K562 (cell line): ENCODE data around the gene IQGAP3. TPM values are rescaled to one million over a fixed set of nuclear protein-coding genes. Genes with fewer than 3 reads are reported as not detected.

Experiments
- BHLHE40 ChIP-seq: IDR thresholded peaks from 2 replicates; pipeline ENCODE4 v1.6.1; 2011; ENCODE audit warnings: low read length, improper control_type of control experiment
- CBX5 ChIP-seq: IDR thresholded peaks from 2 replicates; pipeline ENCODE4 v1.6.1; 2014; ENCODE audit warnings: low read depth, borderline replicate concordance
- PYGO2 ChIP-seq: fragments of 450-650 bp; IDR thresholded peaks from 2 replicates; pipeline ENCODE4 v1.6.1; 2016; ENCODE audit warnings: mild to moderate bottlenecking, missing genetic modification characterization, moderate library complexity, missing compliant biosample characterization
- STAG1 ChIP-seq: sonication (generic); formaldehyde crosslinking; IDR thresholded peaks from 2 replicates; pipeline ENCODE4 v1.5.0; 2020; ENCODE audit warnings: missing genetic modification reagents, borderline replicate concordance
- TEAD2 ChIP-seq: fragments of 450-650 bp; IDR thresholded peaks from 2 replicates; pipeline ENCODE4 v1.6.1; 2016; ENCODE audit warnings: missing genetic modification characterization, control low read depth, missing compliant biosample characterization
- TOE1 ChIP-seq, 2 experiments: fragments of 450-650 bp in 1 of 2; sonication (generic) in 1 of 2; formaldehyde crosslinking in 1 of 2; IDR thresholded peaks; 2 replicates each; pipeline versions ENCODE4 v1.7.1 to v1.8.0; 2016 to 2022; ENCODE audit warnings: borderline replicate concordance in 2 of 2, mild to moderate bottlenecking in 2 of 2, antibody characterized with exemption in 1 of 2, inconsistent platforms in 1 of 2, low read depth in 1 of 2, missing genetic modification reagents in 1 of 2, moderate library complexity in 1 of 2
- ZNF146 ChIP-seq: IDR thresholded peaks from one replicate; pipeline ENCODE4 v1.6.1; 2018; ENCODE audit warnings: missing compliant biosample characterization; ENCODE audit not compliant: unreplicated experiment
- ZNF232 ChIP-seq: sonication (generic); formaldehyde crosslinking; IDR thresholded peaks from 2 replicates; pipeline ENCODE4 v1.8.0; 2022; ENCODE audit warnings: mild to moderate bottlenecking, missing genetic modification reagents
- polyA plus RNA-seq, 8 experiments: library from polyadenylated mRNA; depleted of rRNA in 4 of 8; stranded (reverse) in 5 of 8; unstranded in 3 of 8; fragments of >200 nt; fragmentation: Nextera tagmentation in 2 of 8; fragmentation: Illumina TruSeq in 1 of 8; extraction: Ambion mirVana in 2 of 8; extraction: Trizol in 1 of 8; gene quantifications; 2 replicates each; pipeline versions ENCODE4 v1.2.1 to v1.2.3, GENCODE V29; 2011 to 2014; ENCODE audit warnings: inconsistent platforms in 1 of 8, missing spikeins in 1 of 8
- total RNA-seq, 7 experiments: library from RNA; depleted of rRNA in 6 of 7; stranded (reverse); fragments of >200 nt in 6 of 7; fragmentation: Illumina TruSeq in 2 of 7; extraction: Trizol in 2 of 7; gene quantifications; 2 replicates each; pipeline versions ENCODE4 v1.2.1 to v1.2.3, GENCODE V29; 2011 to 2021; ENCODE audit warnings: low replicate concordance in 1 of 7
- TF ChIP-seq, protein P1 (sequence below), 2 experiments: fragments of 450-650 bp; formaldehyde crosslinking in 1 of 2; IDR thresholded peaks; 2 replicates each; pipeline versions ENCODE4 v1.4.0 to v1.6.1; 2014 to 2020; ENCODE audit warnings: mild to moderate bottlenecking in 2 of 2, borderline replicate concordance in 1 of 2, low read depth in 1 of 2
- TF ChIP-seq, protein P2 (sequence below): fragments of 250-450 bp; sonication (Bioruptor Pico); IDR thresholded peaks from 2 replicates; pipeline ENCODE4 v1.5.0; 2021; ENCODE audit warnings: mild to moderate bottlenecking, moderate library complexity
- TF ChIP-seq, protein P3 (sequence below): fragments of 200-800 bp; sonication (Bioruptor generic); IDR thresholded peaks from 2 replicates; pipeline ENCODE4 v1.6.1; 2017; ENCODE audit warnings: missing genetic modification characterization, missing compliant biosample characterization

The IQGAP3 gene
- total and polyA plus RNA-seq, 9 of the 15 experiments (the other 6 are each of a cell fraction or from before 2014, with no cell fraction given) = 1.4 to 16.6 (median 11.9) TPM

DNA sequence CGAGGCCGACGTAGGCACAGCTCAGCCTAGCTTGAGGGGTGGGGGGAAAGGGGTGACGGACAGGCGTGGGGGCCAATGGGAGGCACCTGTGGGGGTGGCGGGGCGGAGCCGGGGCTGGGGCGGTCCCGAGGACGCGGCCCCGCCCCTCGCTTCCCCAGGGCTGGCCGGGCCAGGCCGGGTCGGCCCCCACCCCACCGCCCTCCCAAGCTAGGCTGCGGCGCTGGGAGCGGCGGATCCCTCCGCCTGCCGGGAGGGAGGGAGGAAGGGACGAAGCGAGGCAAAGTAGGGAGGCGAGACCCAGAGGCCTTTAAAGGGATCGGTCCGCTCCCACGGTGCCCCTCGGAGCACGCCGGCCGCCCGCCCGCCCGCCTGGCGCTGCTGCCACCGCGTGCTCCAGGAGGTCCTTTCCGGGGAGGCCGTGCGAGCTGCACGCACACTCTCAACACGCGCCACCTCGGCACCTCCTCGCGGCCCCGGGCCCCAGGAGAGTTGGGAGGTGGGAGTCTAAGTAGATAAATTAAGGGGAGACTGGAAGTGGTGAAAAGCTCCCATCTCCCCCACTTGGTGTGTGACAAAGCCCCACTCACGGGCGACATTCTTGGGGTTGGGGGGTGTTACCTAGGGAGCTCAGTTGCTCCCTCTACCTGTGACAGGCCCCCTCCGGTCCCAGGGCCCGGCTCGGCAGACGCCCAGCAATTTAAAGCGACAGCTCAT lies 71.4 kb downstream of the IQGAP3 start (continued):
- TF ChIP-seq, protein P1, sequence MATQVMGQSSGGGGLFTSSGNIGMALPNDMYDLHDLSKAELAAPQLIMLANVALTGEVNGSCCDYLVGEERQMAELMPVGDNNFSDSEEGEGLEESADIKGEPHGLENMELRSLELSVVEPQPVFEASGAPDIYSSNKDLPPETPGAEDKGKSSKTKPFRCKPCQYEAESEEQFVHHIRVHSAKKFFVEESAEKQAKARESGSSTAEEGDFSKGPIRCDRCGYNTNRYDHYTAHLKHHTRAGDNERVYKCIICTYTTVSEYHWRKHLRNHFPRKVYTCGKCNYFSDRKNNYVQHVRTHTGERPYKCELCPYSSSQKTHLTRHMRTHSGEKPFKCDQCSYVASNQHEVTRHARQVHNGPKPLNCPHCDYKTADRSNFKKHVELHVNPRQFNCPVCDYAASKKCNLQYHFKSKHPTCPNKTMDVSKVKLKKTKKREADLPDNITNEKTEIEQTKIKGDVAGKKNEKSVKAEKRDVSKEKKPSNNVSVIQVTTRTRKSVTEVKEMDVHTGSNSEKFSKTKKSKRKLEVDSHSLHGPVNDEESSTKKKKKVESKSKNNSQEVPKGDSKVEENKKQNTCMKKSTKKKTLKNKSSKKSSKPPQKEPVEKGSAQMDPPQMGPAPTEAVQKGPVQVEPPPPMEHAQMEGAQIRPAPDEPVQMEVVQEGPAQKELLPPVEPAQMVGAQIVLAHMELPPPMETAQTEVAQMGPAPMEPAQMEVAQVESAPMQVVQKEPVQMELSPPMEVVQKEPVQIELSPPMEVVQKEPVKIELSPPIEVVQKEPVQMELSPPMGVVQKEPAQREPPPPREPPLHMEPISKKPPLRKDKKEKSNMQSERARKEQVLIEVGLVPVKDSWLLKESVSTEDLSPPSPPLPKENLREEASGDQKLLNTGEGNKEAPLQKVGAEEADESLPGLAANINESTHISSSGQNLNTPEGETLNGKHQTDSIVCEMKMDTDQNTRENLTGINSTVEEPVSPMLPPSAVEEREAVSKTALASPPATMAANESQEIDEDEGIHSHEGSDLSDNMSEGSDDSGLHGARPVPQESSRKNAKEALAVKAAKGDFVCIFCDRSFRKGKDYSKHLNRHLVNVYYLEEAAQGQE (IDR thresholded peaks at IDR 0.05; ENCODE audit: borderline replicate concordance) = peak; percentile 27; the same call in 1 of the 2 replicates
- TF ChIP-seq, protein P1 (CRISPR knock-in tag; IDR thresholded peaks at IDR 0.05; ENCODE audit: low read depth) = peak; percentile 57
- TF ChIP-seq, protein P2, sequence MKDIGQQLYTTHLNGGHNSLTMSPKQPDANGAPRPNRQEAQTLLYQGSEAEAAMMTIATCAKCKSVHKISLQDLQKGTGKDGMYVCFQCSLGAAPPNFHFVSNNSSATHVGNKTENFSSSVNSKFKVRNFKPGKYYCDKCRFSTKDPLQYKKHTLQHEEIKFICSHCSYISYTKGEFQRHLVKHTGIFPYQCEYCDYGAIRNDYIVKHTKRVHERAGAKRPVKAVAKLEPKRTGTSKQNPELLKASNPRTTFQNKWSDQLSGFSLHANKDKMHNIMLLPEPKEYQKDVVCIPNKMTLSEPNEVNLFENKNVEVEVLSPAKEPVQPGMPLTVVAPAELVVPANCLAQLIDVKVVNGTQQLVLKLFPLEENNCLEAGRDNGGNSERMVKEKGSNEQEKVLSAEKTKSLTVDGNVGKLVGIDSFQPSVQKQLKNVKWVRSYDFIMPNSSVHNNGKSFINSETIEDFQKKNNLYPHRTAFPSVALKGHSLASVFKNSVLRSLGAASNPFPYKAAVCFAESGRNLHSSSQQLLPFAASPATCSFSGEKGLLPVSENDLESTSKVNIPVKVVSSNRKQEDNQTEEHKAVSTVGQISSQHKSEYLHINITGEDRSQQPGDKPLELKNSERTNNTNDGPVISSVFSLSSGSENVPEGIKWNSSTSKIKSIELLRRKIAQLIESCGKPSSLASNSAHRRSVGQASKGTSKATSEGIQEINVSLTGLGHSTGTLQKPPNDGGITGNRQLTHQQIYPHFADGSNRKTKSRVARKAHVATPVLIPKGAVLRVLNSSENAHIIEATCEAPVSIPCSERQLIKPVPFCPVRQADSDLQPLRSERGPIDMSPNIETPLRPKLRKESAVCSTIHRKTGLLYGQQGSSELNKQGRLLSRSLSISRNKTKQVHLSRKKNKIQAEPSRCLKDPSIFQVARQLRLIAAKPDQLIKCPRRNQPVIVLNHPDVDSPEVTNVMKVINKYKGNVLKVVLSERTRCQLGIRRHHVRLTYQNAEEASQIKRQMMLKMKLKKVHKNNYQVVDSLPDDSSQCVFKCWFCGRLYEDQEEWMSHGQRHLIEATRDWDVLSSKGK = no peak
- TF ChIP-seq PYGO2 (tag) (no peak), STAG1 (CRISPR knock-in tag) (peak; percentile 61; the same call in 1 of the 2 replicates), ZNF146 (CRISPR knock-in tag) (no peak), CBX5 (no peak), TOE1 (IDR thresholded peaks at IDR 0.05; ENCODE audit: borderline replicate concordance) (peak; percentile 74; the same call in 1 of the 2 replicates), TOE1 (CRISPR knock-in tag; IDR thresholded peaks at IDR 0.05; ENCODE audit: borderline replicate concordance, low read depth) (no peak), TEAD2 (tag) (no peak), BHLHE40 (peak; percentile 58; the same call in 1 of the 2 replicates), ZNF232 (peak; percentile 96)
- TF ChIP-seq, protein P3, sequence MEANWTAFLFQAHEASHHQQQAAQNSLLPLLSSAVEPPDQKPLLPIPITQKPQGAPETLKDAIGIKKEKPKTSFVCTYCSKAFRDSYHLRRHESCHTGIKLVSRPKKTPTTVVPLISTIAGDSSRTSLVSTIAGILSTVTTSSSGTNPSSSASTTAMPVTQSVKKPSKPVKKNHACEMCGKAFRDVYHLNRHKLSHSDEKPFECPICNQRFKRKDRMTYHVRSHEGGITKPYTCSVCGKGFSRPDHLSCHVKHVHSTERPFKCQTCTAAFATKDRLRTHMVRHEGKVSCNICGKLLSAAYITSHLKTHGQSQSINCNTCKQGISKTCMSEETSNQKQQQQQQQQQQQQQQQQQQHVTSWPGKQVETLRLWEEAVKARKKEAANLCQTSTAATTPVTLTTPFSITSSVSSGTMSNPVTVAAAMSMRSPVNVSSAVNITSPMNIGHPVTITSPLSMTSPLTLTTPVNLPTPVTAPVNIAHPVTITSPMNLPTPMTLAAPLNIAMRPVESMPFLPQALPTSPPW (CRISPR knock-in tag) = peak; percentile 98
